22Rv1 (cell line): ENCODE data around the gene RNF215.

Experiments
- CTCF ChIP-seq: fragments of 450-650 bp; IDR thresholded peaks from 2 replicates; pipeline ENCODE4 v1.5.1; 2017; ENCODE audit warnings: mild to moderate bottlenecking
- ZFX ChIP-seq: fragments of 450-650 bp; IDR thresholded peaks from 2 replicates; pipeline ENCODE4 v1.6.1; 2017; ENCODE audit warnings: antibody characterized with exemption, borderline replicate concordance

- TF ChIP-seq CTCF: no peak
- no peak for TF ChIP-seq ZFX
These were observed 50.3 kb downstream of the RNF215 start for GRCh38 chr22:30336752-30337460.
